GM12864 (cell line): ENCODE results near the gene ZBTB2.

Experiments used
- DNase-seq: peaks from one replicate; pipeline ENCODE4 v3.0.0-alpha.2; 2011; ENCODE audit warnings: low read depth
- H3K4me3 ChIP-seq: 2 replicates; pipeline ENCODE4 v1.5.1; 2011; ENCODE audit warnings: mild to moderate bottlenecking, low read depth, low read length, control low read depth
- TF ChIP-seq, protein P1 (sequence below): IDR thresholded peaks from 2 replicates; pipeline ENCODE4 v1.5.1; 2011; ENCODE audit warnings: low read depth, mild to moderate bottlenecking, moderate library complexity, low read length, control low read depth, inconsistent platforms; ENCODE audit errors: missing control alignments

The ZBTB2 gene

DNA sequence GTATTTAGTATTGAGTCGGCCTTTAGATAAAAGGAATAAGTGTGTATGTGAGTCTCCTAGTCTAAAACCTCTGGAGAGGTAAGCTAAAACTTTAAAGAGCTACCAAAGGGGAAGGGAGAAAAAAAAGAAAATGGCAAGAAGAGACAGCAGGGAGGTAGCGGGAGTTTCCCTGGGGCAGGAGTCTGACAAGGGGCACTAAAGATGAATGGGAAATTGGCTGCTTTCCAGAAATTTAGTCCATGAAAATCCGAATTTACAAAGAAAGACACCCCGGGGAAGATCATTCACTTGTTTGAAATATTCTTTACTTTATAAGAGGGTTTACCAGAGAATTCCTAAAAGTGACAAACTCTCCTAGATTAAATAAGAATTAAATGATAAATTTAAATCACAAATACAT is 41.3 kb upstream of the ZBTB2 start:
- no peak overlapping the region for H3K4me3 ChIP-seq
- TF ChIP-seq, protein P1, sequence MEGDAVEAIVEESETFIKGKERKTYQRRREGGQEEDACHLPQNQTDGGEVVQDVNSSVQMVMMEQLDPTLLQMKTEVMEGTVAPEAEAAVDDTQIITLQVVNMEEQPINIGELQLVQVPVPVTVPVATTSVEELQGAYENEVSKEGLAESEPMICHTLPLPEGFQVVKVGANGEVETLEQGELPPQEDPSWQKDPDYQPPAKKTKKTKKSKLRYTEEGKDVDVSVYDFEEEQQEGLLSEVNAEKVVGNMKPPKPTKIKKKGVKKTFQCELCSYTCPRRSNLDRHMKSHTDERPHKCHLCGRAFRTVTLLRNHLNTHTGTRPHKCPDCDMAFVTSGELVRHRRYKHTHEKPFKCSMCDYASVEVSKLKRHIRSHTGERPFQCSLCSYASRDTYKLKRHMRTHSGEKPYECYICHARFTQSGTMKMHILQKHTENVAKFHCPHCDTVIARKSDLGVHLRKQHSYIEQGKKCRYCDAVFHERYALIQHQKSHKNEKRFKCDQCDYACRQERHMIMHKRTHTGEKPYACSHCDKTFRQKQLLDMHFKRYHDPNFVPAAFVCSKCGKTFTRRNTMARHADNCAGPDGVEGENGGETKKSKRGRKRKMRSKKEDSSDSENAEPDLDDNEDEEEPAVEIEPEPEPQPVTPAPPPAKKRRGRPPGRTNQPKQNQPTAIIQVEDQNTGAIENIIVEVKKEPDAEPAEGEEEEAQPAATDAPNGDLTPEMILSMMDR, result no peak
- DNase-seq, result no peak

DNA sequence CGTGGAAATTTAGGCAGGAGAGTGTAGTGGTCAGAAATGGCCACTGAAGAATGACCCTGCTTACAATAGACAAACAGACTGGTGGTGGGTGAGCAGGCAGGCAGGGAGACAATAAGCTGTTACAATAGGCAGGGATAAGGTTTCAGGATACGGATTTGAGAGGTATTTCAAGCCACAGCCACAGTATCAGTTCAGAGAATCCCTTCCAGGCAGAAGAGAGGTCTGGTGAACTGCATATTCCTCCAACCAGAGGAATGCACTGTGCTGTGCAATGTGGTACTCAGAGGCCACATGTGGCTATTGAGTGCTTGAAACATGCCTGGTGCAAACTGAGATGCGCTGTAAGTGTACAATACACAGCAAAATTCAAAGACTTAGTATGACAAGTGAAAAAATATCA is 40.0 kb upstream of the ZBTB2 start:
- no peak for DNase-seq
- no peak overlapping the region for H3K4me3 ChIP-seq
- TF ChIP-seq, protein P1, result no peak

DNA sequence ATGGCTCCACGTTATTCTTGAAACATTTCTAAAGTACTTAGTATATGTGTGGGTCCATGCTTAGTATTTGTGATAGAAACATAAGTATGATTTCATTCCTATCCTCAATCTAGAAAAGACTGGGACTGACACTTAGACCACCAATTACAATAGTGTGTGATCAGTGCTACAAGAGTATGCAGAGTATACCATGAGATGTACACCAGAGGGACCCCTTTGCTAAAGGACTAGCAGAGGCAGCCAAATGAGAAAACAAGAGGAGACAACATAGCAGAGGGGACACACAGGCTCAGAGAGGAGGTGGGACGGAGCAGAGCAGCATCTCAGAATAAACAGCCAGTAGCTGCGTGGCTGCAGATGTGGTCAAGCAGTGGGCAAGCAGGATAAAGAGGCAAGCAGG is 39.5 kb upstream of the ZBTB2 start:
- no peak overlapping the region for H3K4me3 ChIP-seq
- TF ChIP-seq, protein P1, result no peak
- no peak for DNase-seq

DNA sequence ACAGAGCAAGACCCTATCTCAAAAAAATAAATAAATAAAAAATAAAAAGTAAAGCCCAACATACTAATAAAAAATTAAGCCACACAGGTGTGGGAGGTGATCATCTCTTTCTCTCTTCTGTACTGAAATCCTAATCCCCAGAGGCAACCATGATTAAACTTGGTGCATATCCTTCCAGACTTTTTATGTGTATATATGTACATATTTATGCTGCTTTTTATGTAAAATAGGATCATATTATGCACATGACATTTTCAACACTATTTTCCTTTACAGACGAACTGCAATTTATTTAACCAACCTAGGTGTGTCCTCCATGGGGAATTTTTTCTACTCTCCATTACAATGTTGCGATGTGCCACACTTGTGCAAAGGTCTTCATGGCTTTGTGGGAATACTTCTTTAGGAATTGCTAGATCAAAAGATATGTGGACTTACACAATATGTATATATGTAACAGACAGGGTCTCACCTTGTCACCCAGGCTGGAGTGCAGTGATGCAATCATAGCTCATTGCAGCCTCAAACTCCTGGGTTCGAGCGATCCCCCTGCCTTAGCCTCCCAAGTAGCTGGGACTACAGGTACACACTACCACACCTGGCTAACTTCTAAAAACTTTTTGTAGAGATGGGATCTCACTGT is 36.9 kb upstream of the ZBTB2 start:
- DNase-seq, result no peak
- TF ChIP-seq, protein P1, result no peak
- no peak overlapping the region for H3K4me3 ChIP-seq

DNA sequence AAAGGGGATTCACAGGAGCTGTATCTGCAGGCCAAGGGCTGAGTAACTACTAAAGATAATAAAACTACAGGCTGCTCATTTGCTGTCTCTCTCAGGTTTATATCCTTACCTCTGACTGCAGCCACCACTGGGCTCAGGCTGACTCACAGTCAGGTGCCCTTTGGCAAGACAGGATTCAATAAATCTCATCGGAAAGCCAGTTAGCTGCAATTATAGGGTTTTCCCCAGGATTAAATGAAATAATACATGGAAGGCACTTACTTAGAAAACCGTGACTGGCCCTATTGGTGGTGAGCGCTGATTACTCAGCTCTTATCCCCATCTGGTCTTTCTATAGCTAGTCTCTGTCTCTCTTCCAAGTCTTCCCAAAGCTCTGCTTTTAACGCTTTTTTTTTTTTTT is 34.2 kb upstream of the ZBTB2 start:
- TF ChIP-seq, protein P1, result no peak
- H3K4me3 ChIP-seq, result no peak overlapping the region
- DNase-seq, result no peak

DNA sequence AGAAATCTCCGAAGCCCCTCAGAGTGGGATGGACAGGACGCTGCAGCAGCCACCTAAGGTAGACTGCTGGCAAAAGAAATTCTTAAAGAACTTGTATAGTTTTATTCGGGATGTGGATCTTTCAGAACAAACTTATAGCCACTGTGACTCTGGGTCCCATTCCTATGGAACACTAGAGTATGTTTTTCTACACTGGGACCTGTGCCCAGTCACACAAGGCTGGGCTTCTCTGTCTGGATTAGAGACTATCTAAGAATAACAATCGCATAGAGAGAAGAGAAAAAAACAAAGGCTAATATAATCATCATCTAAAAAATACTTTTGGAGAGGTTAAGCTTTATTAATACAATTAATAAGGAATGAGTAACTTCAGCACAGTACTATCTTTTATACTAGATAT is 31.6 kb upstream of the ZBTB2 start:
- no peak overlapping the region for H3K4me3 ChIP-seq
- DNase-seq, result no peak
- TF ChIP-seq, protein P1, result no peak

DNA sequence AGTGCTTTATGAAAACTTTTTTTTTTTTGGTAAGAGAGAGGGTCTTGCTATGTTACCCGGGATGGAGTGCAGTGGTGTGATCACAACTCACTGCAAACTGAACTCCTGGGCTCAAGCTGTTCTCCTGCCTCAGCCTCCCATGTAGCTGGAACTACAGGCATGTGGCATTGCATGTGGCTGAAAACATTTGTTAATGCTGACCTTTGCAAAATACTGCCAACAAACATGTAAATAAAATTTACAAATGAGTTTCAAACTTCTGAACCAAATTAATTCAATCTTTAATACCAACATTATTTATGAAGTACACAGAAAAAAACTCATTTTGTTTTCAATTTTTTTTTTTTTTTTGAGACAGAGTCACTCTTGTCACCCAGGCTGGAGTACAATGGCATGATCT is 26.1 kb upstream of the ZBTB2 start:
- DNase-seq, result no peak
- TF ChIP-seq, protein P1, result no peak
- H3K4me3 ChIP-seq, result no peak overlapping the region
